ENCODE data around the gene TNFRSF4. TPM values are rescaled to one million over a fixed set of nuclear protein-coding genes. Genes with fewer than 3 reads are reported as not detected.
A peak's percentile ranks its signal among the peaks of the same experiment; 100 is the strongest.

Gene TNFRSF4
- total and polyA plus RNA-seq, 2 of the 13 experiments (the other 11 are each of a cell fraction or from before 2014, with no cell fraction given) = not detected

DNA sequence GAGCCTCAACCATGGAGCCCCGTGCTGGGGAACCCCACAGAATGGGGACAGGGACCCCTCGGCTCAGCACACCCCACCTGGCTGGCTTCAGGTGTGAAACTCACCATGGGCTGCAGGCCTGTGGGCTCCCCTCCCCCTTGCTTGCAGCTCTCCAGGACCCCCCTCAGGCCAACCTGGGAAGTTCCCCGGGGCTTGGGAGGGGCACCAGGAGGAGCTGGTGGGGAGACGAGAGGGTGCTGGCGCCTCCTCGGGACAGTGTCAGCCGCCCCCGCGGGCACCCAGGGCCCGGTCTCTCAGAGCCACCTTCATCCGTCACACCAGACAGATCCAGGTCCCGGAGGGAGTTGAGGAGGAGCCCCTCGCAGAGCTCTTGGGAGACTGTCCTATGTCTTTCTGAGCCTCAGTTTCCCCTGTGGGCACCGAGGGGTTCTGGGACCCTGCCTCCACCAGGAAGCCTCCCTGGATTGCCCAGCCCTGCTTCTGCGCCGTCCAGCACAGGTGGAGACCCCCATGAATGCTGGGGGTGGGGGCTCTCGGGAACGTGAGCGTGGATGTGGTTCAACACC, 6.9 kb downstream of the TNFRSF4 start:
- peak overlapping the region; percentile 34; the same call in 1 of the 2 replicates for H3K4me2 ChIP-seq (ENCODE audit: low read depth, low read length)
- 14% methylated on average over 7 of the region's 19 CpGs for WGBS (ENCODE audit: low lambda C conversion rate)
- CTCF ChIA-PET (ENCODE audit: low intra/inter-chr PET ratio, low total read pairs) = no interaction called here

More for the DNA sequence above, 6.9 kb downstream of the TNFRSF4 start:
- Histone ChIP-seq H3K9ac (ENCODE audit: insufficient read depth, low read depth, low read length) (no peak overlapping the region), H3K36me3 (replicated peaks in 1 of 2; ENCODE audit: control insufficient read depth in 1 of 2, insufficient read depth in 2 of 2, low read length in 2 of 2) (no peaks in the 10 kb centered on the region), H3K27me3 (ENCODE audit: control insufficient read depth in 1 of 2, insufficient read depth in 2 of 2, low read length in 2 of 2) (peaks cover 18 to 81% of the 10 kb centered on the region in 2 experiments; a peak in 4 of 5 replicates), H4K20me1 (ENCODE audit: insufficient read depth, low read length) (no peaks in the 10 kb centered on the region), H3K27ac (ENCODE audit: extremely low read length, insufficient read depth, low read length) (no peak overlapping the region), H3K79me2 (ENCODE audit: insufficient read depth, low read length) (no peaks in the 10 kb centered on the region), H3K9me3 (ENCODE audit: low read length) (no peaks in the 10 kb centered on the region), H2AFZ (ENCODE audit: low read length) (no peak overlapping the region), H3K4me3 (replicated peaks in 1 of 3; ENCODE audit: insufficient read depth in 1 of 3, low read depth in 2 of 3, low read length in 3 of 3) (no peak overlapping the region), H3K4me1 (ENCODE audit: insufficient read depth, low read length) (no peaks in the 10 kb centered on the region)
- FAIRE-seq (no peak), ATAC-seq (no peak), DNase-seq (ENCODE audit: low spot score) (no peak)
- POLR2A ChIA-PET = no interaction called here
- in situ Hi-C loops (cut with HindIII; ENCODE audit: extremely low pct_ligation_motif_present, low pct_unique_long_range_greater_than_20kb) (no loop called here), intact Hi-C loops (cut with micrococcal nuclease; ENCODE audit: unreplicated experiment) (no loop called here)
- no TSS peak for BruUV-seq (replicated peaks)
- peak; percentile 36; the same call in 1 of the 2 replicates for TF ChIP-seq CTCF (CRISPR knock-in tag; IDR thresholded peaks at IDR 0.05)
- TF ChIP-seq ZNF503 (CRISPR knock-in tag; IDR thresholded peaks at IDR 0.05) = no peak
- no peak for TF ChIP-seq EHMT2 (IDR thresholded peaks at IDR 0.05; ENCODE audit: borderline replicate concordance, low read depth, low read length)
